ENCODE results near the gene PHF21B. TPM values are rescaled to one million over a fixed set of nuclear protein-coding genes. Genes with fewer than 3 reads are reported as not detected.

Gene PHF21B
- total and polyA plus RNA-seq, 8 donors: 0.24 to 1.4 (median 1.1) TPM; not detected in 1

DNA sequence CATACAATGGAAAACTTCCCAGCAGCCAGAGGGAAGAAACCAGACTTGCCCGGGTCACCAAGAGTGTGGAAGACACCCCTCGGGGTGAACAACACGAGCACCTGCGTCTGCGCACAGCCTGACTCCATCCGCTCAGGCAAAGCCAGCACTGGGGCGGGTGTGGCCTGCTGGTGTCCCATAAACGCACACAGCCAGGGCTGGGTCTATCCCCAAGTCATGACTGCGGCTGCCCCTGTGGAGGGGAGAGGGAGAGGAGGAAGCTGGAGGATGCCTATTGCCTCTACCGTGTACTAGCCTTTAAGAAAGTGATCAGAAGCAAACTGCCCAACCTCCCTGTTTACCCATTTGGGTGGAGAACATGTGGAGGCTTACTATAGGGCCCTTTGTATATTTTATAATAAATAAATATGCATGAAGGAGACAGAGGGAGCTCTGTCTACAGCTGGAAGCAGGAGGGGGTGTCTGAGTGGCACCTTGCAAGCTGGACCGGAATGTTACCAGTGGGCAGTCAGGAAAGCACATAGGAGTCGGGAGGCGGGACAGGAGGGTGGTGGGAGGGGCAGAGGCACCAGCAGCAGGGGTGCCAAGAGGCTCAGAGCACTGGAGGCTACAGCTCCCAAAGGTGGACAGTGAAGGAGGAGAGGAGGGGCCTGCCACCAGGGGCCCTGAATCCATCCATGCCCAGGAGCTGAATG, 79.6 kb downstream of the PHF21B start:
- Histone ChIP-seq H3K27me3 (peaks cover 0 to 26% of the 10 kb centered on the region in 2 donors), H3K27ac (no peak overlapping the region), H3K4me3 (no peak overlapping the region), H3K9me3 (no peaks in the 10 kb centered on the region), H3K36me3 (no peaks in the 10 kb centered on the region), H3K4me1 (no peaks in the 10 kb centered on the region)
- ATAC-seq (no peak), DNase-seq (peak in 1 of 4 donors; percentile 67)
- TF ChIP-seq, protein P1, sequence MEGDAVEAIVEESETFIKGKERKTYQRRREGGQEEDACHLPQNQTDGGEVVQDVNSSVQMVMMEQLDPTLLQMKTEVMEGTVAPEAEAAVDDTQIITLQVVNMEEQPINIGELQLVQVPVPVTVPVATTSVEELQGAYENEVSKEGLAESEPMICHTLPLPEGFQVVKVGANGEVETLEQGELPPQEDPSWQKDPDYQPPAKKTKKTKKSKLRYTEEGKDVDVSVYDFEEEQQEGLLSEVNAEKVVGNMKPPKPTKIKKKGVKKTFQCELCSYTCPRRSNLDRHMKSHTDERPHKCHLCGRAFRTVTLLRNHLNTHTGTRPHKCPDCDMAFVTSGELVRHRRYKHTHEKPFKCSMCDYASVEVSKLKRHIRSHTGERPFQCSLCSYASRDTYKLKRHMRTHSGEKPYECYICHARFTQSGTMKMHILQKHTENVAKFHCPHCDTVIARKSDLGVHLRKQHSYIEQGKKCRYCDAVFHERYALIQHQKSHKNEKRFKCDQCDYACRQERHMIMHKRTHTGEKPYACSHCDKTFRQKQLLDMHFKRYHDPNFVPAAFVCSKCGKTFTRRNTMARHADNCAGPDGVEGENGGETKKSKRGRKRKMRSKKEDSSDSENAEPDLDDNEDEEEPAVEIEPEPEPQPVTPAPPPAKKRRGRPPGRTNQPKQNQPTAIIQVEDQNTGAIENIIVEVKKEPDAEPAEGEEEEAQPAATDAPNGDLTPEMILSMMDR (IDR thresholded peaks at IDR 0.05): no peak
- intact Hi-C loops (cut with DNase I): no loop called here

DNA sequence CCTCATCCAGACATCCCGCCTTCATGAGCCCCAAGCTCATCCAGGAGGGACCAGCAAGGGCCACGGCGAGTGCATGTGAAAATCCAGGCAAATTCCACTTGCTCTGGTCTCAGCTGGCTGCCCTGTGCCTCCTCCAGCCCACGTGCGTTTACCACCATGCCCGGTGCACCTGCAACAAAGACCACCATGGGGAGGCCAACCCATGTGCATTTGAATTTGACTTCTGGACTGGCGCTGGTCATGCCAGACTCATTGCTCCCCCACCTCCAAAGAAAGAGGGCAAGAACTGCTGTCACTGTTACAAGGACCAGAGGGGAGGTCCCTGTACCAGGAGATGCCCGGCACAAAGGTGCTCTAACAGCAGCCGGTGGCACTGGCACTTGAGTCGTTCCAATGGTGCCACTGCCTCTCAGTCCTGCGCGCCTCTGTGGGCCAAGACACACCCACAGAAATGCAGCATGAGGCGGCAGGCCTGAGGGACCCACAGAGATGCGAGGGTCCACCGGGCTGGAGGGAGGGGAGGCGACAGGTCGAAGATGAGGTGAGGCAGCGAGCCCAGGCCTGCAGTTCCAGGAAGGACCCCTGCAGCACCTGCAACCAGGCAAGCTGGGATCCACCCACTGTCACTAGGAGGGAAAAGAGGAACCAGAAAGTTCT, 80.3 kb downstream of the PHF21B start:
- ATAC-seq (no peak), DNase-seq (peak in 1 of 4 donors; percentile 58)
- Histone ChIP-seq H3K27ac (no peak overlapping the region), H3K4me3 (no peak overlapping the region), H3K9me3 (no peaks in the 10 kb centered on the region), H3K27me3 (peaks cover 0 to 21% of the 10 kb centered on the region in 2 donors), H3K36me3 (no peaks in the 10 kb centered on the region), H3K4me1 (no peaks in the 10 kb centered on the region)
- intact Hi-C loops (cut with DNase I): no loop called here
- TF ChIP-seq, protein P1 (IDR thresholded peaks at IDR 0.05): no peak

DNA sequence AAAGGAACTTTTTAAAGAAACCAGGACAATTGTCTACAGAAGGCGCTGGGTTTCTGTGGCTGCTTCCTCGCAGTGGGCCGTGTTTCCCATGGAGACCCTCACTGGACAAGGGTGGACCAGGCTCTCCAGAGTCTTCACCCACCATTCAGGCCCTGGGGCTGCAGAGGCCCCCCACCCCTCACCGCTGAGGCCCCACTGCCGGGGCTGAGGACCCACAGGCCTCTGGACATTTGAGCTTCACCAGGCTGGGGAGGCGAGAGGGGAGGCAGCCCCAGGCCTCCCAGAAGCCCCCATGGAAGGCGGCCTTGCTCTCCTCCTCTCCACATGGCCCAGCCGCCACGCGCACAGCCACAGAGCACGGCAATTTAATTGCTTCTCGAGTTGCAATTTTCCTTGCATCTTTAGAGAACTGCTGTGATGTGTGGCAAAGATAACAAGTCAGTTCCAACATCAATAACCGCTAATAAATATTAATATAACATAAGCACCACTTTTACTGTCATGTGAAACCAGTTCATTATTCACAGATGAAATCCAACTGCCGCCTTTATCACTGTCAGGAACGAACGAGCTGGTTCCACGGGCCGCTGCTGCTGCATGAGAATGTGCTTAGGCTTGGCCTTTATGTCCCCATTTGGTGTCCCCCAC, 81.0 kb downstream of the PHF21B start:
- no peaks in the 10 kb centered on the region for H3K9me3 ChIP-seq
- H3K27ac ChIP-seq: no peak overlapping the region
- no peak for ATAC-seq
- peaks cover 0 to 18% of the 10 kb centered on the region in 2 donors for H3K27me3 ChIP-seq
- H3K4me3 ChIP-seq: no peak overlapping the region
- DNase-seq: peak in 1 of 4 donors; percentile 53
- TF ChIP-seq, protein P1 (IDR thresholded peaks at IDR 0.05): no peak
- intact Hi-C loops (cut with DNase I): no loop called here
- no peaks in the 10 kb centered on the region for H3K36me3 ChIP-seq
- no peaks in the 10 kb centered on the region for H3K4me1 ChIP-seq

DNA sequence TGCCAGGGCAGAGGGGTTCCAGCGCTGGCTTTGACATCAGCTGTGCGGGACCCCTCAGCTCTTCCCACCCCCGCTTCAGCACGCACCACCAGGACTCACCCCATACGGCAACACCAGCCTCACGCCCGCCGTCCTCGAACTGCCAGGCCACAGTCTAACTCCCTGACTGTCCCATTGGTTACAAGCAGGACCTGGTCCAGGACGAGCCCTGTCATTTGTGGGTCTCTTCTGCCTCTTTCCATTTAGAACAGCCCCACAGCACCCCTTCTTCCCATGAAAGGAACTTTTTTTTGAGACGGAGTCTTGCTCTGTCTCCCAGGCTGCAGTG, 81.7 kb downstream of the PHF21B start:
- Histone ChIP-seq H3K27me3 (peaks cover 0 to 18% of the 10 kb centered on the region in 2 donors), H3K9me3 (no peaks in the 10 kb centered on the region), H3K4me1 (no peaks in the 10 kb centered on the region), H3K27ac (no peak overlapping the region), H3K4me3 (no peak overlapping the region), H3K36me3 (no peaks in the 10 kb centered on the region)
- ATAC-seq: no peak
- TF ChIP-seq, protein P1 (IDR thresholded peaks at IDR 0.05): no peak
- intact Hi-C loops (cut with DNase I): no loop called here
- DNase-seq: peak in 1 of 4 donors; percentile 72

DNA sequence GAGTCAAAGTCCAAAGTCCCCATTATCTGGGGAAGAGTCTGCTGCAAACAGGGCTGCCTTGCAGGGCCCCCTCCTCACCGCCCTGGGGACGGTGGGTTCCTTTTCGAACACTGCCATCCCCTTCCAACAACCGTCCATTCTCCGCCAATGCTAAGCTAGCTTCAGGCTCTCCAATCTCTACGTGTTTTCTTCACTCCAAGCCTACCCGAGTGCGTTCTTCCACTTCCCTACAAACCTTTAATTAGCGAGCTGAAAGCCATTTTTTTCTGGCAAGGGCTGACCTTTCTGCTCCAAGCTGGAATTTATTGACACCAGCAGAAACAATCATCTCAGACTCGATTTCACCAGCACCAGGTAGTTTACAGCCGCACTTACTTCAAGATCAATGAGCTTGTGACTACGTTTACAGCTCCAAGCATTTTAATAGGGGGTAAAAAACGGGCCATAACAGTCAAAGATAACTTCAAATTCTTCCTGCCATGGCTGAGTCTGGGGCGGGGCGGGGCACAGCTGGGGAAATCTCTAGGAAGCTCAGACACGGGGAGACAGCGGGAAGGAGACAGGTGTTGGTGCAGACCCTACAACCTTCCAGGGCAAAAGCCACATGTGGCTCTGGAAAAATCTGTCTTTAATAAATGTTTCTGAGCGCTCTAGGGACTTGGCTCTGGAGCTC, 82.2 kb downstream of the PHF21B start:
- intact Hi-C loops (cut with DNase I): no loop called here
- TF ChIP-seq, protein P1 (IDR thresholded peaks at IDR 0.05): no peak

More for the DNA sequence above, 82.2 kb downstream of the PHF21B start:
- no peaks in the 10 kb centered on the region for H3K9me3 ChIP-seq
- no peaks in the 10 kb centered on the region for H3K36me3 ChIP-seq
- no peak overlapping the region for H3K27ac ChIP-seq
- no peak for DNase-seq
- peaks cover 0 to 18% of the 10 kb centered on the region in 2 donors for H3K27me3 ChIP-seq
- ATAC-seq: no peak
- no peak overlapping the region for H3K4me3 ChIP-seq
- no peaks in the 10 kb centered on the region for H3K4me1 ChIP-seq
